Measurements from ENCODE around the gene RAMP2. TPM values are rescaled to one million over a fixed set of nuclear protein-coding genes. Genes with fewer than 3 reads are reported as not detected.

Gene RAMP2, protein sequence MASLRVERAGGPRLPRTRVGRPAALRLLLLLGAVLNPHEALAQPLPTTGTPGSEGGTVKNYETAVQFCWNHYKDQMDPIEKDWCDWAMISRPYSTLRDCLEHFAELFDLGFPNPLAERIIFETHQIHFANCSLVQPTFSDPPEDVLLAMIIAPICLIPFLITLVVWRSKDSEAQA
- total RNA-seq: 15.6 and 21.5 TPM in 2 replicates

DNA sequence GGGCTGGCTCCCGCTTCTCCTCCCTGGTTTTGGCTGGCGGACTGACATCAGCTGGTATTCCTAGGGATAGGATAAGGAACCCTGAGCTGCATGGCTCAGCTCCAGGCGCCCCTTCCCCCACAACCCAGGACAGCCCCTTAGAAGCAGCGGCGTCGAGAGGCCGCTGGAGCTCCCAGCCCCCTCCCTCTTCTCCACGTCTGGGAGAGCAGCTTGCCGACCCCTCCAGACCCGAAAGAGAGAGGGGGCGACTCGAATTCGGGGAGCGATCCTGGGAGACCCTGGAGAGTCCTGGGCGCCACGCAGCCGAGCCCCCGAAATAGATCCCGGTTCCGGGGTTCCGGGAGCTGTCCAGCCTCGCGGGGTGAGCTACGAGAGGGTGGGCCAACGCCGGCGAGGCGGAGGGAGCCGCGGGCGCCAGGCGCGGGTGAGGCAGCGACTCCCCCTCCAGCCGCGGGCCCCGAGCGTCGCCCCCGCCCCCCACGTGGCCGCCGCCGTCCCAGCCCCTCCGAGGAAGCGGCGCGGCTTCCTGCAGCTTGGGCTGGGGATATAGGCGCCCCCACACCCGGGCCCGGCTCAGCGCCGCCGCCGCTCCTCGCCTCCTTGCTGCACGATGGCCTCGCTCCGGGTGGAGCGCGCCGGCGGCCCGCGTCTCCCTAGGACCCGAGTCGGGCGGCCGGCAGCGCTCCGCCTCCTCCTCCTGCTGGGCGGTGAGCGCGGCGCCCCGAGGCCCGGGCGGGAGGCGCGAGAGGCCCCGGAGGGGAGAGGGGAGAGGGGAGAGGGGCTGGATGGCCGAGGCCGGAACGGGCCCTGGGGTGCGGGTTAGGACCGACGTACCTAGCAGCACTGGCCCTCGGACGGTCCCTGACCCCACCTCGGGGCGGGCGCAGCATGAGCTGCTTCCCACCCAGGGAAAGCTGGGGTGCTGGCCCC is at the start of gene RAMP2:
Gene RAMP2 (plus strand): TSS at position 576 of the 930 bp plus-strand sequence. CDS start 35 bp downstream, at position 611.

DNA sequence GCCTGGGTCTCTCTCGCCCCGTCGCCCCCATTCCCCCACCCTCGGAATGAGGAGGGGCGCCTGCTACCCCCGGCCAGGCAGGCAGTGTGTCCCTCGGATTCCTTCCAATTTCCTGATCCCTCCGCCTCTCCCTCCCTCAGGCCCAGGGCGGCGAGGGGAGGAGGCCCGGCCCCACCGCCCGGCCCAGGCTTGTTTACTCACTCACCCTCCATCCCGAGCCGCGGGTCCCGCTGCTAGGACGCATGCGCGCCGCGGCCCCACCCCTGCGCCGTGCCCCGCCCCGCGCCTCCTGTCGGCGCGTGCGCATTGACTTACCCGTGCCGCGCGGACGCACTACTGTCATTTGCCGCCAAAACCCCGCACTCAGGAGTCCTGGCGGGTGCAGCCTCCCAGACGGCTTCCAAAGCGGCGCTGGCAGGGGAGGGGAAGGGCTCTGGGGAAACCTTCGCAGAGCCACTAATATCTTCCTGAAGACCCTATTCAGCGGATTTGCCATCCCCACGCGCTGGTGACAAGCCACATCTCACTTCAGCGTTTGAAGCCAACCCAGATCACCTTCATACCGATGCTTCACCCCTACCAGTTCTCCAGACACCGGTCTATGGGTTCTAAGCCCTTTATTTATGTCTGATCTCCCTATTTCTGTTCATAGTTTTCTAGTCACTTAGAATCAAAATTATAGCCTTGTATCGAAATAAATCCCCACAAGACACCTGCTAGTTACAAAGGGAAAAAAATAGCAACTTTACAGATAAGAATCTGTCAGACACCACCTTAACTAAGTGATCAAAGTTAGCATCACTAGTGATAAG is 16.0 kb upstream of the RAMP2 start, which contains the start of gene EZH1:
Gene EZH1 (minus strand): TSS at position 235 of the 812 bp plus-strand sequence. CDS start 16,099 bp downstream, outside the sequence.

DNA sequence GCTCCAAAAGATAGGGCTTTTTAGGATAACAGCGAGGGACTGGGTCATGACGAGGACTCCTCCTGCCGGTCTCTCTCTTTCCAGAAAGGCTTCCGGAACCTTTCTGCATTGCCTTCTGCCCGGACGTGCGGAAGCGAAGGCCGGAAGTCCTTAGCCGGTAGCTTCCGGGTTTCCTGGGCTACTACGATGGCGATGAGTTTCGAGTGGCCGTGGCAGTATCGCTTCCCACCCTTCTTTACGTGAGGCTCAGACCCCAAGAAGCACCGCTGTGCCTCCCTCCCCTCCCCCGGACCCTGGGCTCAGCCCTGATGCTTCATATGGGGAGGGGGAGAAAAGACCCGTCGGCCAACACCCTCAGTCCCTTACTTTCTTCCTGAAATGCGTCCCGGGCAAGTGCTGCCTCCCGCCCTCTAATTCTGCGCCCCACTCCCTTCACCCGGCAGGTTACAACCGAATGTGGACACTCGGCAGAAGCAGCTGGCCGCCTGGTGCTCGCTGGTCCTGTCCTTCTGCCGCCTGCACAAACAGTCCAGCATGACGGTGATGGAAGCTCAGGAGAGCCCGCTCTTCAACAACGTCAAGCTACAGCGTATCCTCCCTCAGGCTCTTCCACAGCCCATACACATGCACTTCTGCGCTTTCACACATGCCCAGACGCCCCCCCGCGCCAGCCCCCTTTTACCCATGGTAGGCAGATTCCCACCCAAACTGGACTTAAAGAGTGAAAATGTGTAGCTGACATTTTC is 12.4 kb downstream of the RAMP2 start, which contains the start of gene VPS25:
Gene VPS25 (plus strand): TSS at position 160 of the 746 bp plus-strand sequence. CDS start 27 bp downstream, at position 187.

DNA sequence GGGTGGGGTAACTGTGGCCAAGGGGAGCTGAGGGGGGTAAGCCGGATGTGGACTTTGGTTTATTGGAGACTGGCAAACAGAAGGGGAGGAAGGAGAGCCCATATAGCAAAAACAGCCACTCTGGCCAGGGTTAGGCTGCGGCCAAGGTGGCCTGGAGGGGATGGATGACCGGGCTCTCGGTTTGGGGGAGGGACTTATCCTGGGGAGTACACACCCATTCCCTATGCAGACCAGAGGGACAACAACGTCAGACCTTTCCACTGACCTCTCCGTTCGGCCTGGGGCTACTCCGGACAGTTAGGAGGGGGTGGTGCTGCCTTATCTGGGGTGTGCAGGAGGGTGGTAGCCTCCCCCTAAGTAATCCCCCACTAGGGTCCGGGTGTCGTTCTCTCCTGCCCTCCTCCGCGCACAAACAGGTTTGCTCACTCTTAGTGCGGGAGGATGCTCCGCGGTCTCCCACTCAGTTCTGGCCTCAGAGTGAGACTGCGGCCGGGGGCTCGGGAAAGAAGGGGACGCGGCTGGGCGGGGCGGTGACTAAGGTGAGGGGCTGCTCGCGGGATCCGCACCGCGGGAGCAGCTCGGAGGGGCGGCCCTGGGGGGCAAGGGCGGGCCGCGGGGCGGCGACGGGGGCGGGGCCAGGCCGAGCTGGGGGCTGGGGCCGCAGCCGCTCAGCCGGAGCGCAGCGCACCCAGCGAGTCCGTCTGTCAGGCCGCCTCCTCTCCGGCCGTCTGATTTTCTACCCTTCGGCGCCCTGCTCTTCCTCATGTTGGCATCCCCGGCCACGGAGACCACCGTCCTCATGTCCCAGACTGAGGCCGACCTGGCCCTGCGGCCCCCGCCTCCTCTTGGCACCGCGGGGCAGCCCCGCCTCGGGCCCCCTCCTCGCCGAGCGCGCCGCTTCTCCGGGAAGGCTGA is 19.2 kb downstream of the RAMP2 start, which contains the start of gene WNK4:
Gene WNK4 (plus strand): TSS at position 675 of the 915 bp plus-strand sequence. CDS start 89 bp downstream, at position 764.

DNA sequence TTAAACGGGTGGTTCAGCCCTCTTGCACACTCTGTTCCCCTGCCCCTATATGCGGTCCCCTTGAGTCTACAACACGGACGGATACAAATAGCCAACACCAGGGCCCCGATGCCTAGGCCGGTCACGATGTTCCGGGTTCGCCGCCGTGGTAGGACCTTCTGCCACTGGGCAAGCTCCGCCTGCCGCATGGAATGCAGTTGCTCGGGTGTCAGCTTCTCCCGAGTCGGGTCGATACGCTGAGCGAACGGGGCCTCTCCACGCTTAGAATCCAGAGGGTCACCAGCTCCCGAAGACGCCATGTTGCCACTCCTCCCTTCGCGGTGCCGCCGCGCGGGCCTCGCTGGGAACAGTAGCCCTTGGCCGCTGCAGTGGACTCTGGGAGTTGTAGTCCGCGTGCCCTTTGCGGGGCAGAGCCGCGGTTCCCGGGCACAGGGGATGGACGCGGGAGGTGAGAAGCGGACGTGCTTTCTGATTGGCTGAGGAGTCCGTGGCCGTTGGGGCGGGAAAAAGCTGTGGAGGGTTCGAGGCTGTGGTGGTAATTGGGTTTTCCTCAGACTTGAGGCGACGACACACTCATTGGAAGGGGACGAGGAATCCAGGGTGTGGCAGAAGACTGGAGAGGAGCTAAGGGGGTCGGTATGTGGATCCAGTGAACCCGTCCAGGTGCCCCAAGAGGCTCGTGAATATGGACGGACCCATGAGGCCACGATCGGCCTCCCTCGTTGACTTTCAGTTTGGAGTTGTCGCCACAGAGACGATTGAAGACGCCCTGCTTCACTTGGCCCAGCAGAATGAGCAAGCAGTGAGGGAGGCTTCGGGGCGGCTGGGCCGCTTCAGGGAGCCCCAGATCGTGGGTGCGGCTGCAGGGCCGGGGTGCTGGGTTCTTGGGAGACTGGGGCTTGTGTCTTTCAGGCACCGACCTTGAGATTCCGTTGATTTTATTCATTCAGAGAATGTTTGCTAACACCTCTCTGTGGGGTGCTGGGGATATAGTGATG is 37.7 kb downstream of the RAMP2 start, which contains the start of the genes CNTD1 and COA3:
Gene CNTD1 (plus strand): TSS at position 479 of the 998 bp plus-strand sequence. CDS start 207 bp downstream, at position 686.
Gene COA3 (minus strand): TSS at position 322 of the 998 bp plus-strand sequence. CDS start 23 bp downstream, at position 299.

Other genes starting within 250 kb of the RAMP2 start
- 23.3 and 32.3 TPM in 2 replicates for gene NAGLU, start 225.0 kb upstream of the RAMP2 start, total RNA-seq
- gene HSD17B1, start 208.3 kb upstream of the RAMP2 start, total RNA-seq: 0.76 and 1.4 TPM in 2 replicates
- gene COASY, start 199.1 kb upstream of the RAMP2 start, total RNA-seq: 7.5 and 9.0 TPM in 2 replicates
- 30.3 and 34.1 TPM in 2 replicates for gene MLX, start 194.1 kb upstream of the RAMP2 start, total RNA-seq
- 1.1 and 1.3 TPM in 2 replicates for gene PSMC3IP, start 183.5 kb upstream of the RAMP2 start, total RNA-seq
- gene RETREG3, start 151.9 kb upstream of the RAMP2 start, total RNA-seq: 65.7 and 83.3 TPM in 2 replicates
- 10.8 and 11.5 TPM in 2 replicates for gene TUBG1, start 151.5 kb upstream of the RAMP2 start, total RNA-seq
- gene TUBG2, start 101.9 kb upstream of the RAMP2 start, total RNA-seq: 4.2 and 5.4 TPM in 2 replicates
- gene PLEKHH3, start 84.2 kb upstream of the RAMP2 start, total RNA-seq: 13.0 and 16.8 TPM in 2 replicates
- 2.4 and 3.9 TPM in 2 replicates for gene CCR10, start 79.4 kb upstream of the RAMP2 start, total RNA-seq
- gene CNTNAP1, start 78.7 kb upstream of the RAMP2 start, total RNA-seq: 6.7 and 9.9 TPM in 2 replicates
- 12.4 and 13.8 TPM in 2 replicates for gene EZH1, start 16.2 kb upstream of the RAMP2 start, total RNA-seq
- 42.3 and 46.2 TPM in 2 replicates for gene VPS25, start 12.2 kb downstream of the RAMP2 start, total RNA-seq
- 0.54 and 1.5 TPM in 2 replicates for gene WNK4, start 19.4 kb downstream of the RAMP2 start, total RNA-seq
- gene COA3, start 37.5 kb downstream of the RAMP2 start, total RNA-seq: 63.1 and 74.3 TPM in 2 replicates
- not detected in 2 replicates for gene CNTD1, start 37.6 kb downstream of the RAMP2 start, total RNA-seq
- gene BECN1, start 63.1 kb downstream of the RAMP2 start, total RNA-seq: 143 and 162 TPM in 2 replicates
- 48.9 and 65.9 TPM in 2 replicates for gene PSME3, start 72.2 kb downstream of the RAMP2 start, total RNA-seq
- 0.22 and 0.43 TPM in 2 replicates for gene AOC2, start 83.4 kb downstream of the RAMP2 start, total RNA-seq
- gene AOC3, start 90.0 kb downstream of the RAMP2 start, total RNA-seq: 0.33 and 0.43 TPM in 2 replicates
- not detected in 2 replicates for gene G6PC1, start 139.6 kb downstream of the RAMP2 start, total RNA-seq
- 12.9 and 14.1 TPM in 2 replicates for gene AARSD1, start 203.2 kb downstream of the RAMP2 start, total RNA-seq
- gene PTGES3L, start 218.9 kb downstream of the RAMP2 start, total RNA-seq: 0.09 and 0.11 TPM in 2 replicates
- 10.1 and 10.5 TPM in 2 replicates for gene RUNDC1, start 219.3 kb downstream of the RAMP2 start, total RNA-seq
- 986 and 1,404 TPM in 2 replicates for gene RPL27, start 237.2 kb downstream of the RAMP2 start, total RNA-seq
- 7.8 and 10.7 TPM in 2 replicates for gene IFI35, start 245.6 kb downstream of the RAMP2 start, total RNA-seq